GM12801 (cell line): ENCODE results near the gene PLS3.

Source experiments
- CTCF ChIP-seq: IDR thresholded peaks from one replicate; pipeline ENCODE4 v1.5.1; 2011; ENCODE audit warnings: control low read depth; ENCODE audit not compliant: insufficient read length; ENCODE audit errors: extremely low read depth

The PLS3 gene

GRCh38 chrX:115622534-115622933 lies 61.6 kb downstream of the PLS3 start:
- no peak for TF ChIP-seq CTCF

- TF ChIP-seq CTCF: no peak
Observed at GRCh38 chrX:115624916-115625315, 63.9 kb downstream of the PLS3 start.

DNA sequence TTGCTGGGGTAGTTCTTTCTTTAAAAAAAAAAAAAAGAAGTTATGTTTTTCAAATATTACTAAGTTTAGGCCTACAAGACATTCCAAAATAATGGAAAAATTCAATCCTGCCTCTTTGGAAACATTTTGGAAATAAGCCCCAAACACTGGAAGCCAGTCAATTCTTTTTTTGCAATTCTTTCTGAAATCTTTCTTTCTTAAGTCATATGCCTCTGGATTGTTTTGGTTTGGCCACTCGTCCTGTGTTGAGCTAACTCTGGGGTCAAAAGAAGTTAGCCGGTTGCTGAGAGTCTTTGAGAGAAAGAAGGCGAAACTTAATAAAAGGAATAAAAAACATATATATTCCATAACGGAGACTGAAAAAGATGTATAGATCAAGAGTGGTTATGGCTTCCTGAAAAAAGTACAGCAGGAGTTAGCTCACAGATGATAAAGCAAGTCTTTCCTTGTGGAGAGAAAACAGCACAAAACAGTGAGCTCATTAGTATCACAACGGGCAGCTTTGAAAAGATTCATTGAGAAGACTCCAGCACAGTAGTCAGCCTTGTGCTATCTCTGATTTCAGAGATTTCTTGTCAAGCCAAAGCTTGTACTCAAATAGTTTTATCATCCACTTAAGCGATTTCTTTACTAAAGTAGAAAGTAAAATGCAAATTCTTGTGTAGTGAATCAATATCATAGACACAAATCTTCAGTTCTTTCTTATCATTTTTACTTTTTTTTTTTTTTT lies 64.8 kb downstream of the PLS3 start:
- TF ChIP-seq CTCF: no peak

- no peak for TF ChIP-seq CTCF
Observed at GRCh38 chrX:115630204-115630603, 69.2 kb downstream of the PLS3 start.

DNA sequence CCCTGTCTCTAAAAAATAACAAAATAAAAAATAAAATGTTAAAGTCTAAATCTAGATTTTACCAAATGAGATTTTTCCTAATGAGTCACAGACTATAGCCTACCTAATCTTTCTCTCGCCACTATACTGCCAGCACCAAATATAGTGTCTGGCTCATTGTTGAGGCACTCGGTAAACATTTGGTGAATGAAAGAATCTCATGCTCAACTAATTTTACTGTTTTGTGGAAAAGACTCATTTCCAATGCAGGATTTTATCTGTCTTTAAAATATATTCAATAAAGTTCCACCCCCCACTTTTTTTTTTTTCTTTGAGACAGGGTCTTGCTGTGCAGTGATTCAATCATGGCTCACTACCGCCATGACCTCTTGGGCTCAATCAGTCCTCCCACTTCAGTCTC lies 71.5 kb downstream of the PLS3 start:
- no peak for TF ChIP-seq CTCF

GRCh38 chrX:115639334-115639880 lies 78.4 kb downstream of the PLS3 start:
- TF ChIP-seq CTCF: no peak

DNA sequence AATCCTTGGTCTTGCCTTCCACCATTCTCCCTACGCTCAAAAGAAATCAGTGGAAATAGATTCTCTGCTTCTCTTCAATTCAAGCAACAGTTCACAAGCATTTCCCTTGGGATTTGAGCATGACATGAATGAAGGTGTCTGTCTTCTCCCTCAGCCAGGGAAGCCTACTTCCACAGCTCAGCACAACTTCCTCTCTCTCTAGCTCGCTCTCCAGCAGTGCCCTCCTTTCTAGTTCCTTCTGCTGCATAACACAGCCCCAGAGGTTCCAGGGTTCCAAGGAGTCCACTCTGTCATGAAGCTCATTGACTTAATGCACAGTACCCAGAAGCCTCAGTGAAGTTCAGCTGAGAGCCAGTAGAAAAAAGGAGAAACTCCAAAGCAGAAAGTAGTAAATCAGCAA lies 81.3 kb downstream of the PLS3 start:
- no peak for TF ChIP-seq CTCF
